CD4-positive, alpha-beta T cell treated with Interferon gamma for 1 hour (primary cell): ENCODE measurements around the gene FNDC3B.
"Not testable (repeated sequence)": the region's sequence is repeated elsewhere in the genome, so short reads cannot be mapped to it uniquely, and the experiment has no call there.

Experiments
- DNase-seq: peaks from one replicate; pipeline ENCODE4 v3.0.0-alpha.2; 2020

Gene FNDC3B

GRCh38 chr3:172222478-172223071 lies 183.2 kb downstream of the FNDC3B start:
- no peak for DNase-seq

DNA sequence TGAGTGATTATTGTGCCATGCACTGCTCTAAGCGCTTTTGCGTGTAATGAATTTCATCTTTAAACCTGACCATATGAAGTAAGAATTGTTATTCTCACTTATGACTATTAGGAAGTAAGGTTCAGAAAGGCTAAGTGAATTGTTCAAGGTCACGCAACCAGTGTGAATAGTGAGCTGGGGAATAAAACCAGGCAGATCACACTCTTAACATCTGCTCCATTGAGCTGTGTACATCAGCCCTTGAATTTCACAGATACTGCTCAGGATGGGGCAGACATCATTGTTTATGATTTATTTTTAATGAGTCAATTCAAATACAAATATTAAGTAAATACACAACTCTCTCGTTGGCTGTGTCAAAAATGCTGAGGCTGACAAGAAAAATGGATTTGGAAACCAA lies 184.5 kb downstream of the FNDC3B start:
- no peak for DNase-seq

GRCh38 chr3:172224560-172225214 lies 185.3 kb downstream of the FNDC3B start:
- no peak for DNase-seq

DNA sequence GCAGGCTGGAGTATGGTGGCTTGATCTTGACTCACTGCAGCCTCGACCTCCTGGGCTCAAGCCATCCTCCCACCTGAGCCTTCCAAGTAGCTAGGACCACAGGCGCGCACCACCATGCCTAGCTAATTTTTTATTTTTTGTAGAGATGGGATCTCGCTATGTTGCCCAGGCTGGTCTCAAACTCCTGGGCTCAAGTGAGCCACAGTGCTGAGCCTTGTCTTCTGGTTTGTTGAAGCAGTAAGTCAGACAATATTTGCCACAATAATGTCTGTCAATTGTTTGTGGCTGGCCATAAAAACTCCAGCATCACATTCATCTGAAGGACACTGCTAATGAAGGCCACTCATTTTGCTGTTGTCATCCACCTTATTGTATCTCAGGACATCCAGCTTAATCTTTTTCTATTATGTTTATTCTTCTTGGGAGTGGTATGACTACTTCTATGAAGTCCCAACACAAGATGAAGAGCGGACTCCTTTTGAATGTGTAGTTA lies 185.9 kb downstream of the FNDC3B start:
- no peak for DNase-seq

DNA sequence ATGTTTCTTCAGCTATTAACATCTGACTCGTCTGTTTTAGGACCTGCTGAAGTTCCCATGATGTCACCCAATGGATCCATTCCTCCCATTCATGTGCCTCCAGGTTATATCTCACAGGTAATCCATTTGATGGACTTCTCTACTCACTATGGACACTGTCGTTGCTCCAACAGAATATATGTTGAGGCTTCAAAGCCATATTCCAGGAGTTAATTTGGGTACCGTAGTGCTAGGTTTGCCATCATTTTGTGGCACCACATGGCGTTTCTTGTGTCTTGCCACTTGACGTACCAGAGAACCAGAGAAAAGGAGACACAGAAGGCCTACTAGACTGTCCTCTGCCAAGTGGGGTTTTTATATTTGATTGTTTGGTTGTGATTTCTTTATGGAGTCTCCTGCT lies 187.5 kb downstream of the FNDC3B start:
- DNase-seq = no peak

- DNase-seq = no peak
Measured at GRCh38 chr3:172227340-172228035, 188.1 kb downstream of the FNDC3B start.

- no peak for DNase-seq
Measured at GRCh38 chr3:172228036-172228415, 188.6 kb downstream of the FNDC3B start.

- DNase-seq = no peak
Measured at GRCh38 chr3:172229462-172229861, 190.1 kb downstream of the FNDC3B start.

DNA sequence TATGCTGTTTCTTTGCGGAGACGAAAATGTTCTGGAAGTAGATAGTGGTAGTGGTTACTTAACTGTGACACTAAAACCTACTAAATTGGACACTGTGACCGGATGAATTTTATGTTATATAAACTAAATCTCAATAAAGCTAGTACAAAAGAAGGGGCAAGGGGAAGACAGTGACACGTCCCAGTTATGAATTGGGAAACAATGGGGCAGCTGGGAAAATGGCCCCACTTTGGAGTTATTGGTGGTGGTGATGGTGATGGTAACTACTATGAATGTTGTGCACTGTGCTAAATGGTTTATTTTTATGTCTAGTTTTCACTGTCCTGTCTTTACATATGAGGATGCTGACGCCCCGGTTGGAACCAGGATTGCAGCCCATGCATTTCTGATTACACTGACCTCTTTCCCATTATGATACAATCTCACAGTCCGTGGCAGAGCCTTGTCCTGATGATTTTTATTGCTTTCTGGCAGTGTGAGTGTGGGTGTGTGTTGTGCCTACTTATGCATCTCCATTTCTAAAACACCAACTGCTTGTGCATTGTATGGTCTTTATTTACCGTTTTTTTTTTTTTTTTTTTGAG lies 192.0 kb downstream of the FNDC3B start:
- DNase-seq = no peak

DNA sequence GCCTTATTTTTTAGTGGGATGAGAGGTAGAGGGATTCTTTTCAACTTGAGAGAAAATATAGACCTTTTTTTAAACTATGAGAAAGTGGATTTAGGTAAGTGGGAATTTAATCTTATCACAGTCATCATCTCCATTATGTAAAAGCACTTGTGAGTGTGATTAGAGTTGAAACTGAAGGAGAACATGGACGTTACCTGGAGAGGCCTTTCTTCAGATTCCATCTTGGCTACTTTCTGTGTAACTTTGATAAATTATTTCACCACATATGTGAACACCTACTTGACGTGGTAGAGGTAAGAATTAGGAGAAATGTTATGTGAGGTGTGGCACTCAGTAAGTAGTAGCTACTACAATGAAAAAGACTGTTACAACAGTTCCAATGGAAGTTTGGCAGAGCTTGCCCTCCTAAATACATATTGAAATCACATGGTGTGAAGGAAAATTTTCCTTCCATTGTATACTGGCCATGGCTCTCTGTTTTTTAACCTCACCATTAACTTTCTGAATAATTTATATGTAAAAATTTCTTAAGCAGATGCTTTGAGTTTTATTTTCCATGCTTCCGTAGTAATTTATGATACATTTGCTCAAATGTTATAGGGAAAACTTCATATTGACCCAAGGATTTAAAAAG lies 193.3 kb downstream of the FNDC3B start:
- DNase-seq = no peak

DNA sequence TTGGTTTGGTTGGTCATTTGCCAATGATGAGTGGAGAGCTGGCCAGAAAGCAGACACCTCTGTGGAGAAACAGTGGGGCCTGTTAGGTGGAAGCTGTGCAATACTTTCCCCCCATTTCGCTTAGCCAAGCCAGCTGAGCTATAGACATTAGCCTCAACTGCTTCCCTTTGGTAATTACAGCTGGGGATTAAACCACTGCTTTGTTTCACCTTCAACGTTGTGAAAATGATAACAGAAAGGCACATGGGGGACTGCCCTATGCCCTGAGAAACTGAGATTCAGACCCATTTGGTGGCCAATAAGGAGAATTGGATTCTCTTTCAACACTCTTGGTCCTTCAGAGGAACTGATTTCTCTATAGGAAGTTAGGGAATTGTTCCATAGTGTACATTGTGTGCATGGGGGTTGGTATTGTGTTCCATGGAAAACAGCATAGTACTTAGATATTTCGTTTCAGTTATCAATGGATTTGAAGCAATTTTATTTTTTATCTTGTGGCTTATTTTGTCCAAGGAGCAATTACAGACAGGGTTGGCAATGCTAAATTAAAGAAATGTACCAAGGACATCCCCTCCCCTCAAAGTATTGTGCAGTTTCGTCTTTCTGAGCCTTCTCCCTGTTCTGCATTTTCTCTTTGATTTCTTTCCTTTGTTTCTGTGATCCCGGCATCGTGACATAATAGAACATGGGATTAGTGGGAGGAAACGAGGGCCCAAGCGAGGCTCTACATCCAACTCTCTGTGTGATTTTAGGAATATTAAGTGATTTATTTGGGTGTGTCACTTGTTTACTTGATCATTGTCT lies 194.3 kb downstream of the FNDC3B start:
- no peak for DNase-seq

- no peak for DNase-seq
Measured at GRCh38 chr3:172235698-172236097, 196.3 kb downstream of the FNDC3B start.

- DNase-seq = no peak
Measured at GRCh38 chr3:172236771-172237742, 197.7 kb downstream of the FNDC3B start.

DNA sequence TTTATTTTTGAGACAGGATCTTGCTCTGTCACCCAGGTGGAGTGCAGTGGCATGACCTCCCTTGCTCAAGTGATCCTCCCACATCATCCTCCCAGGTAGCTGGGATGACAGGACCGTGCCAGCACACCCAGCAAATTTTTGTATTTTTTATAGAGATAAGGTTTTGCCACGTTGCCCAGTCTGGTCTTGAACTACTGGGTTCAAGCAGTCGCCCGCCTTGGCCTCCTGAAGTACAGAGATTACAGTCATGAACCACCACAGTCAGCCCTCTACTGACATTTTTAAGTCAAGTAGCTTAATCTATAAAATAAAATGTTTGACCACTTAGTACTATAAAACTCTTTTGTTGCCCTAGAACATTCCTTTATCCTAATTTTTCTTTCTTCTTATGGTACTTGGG lies 198.8 kb downstream of the FNDC3B start:
- DNase-seq = no peak

GRCh38 chr3:172239218-172239790 lies 199.9 kb downstream of the FNDC3B start:
- DNase-seq = no peak

DNA sequence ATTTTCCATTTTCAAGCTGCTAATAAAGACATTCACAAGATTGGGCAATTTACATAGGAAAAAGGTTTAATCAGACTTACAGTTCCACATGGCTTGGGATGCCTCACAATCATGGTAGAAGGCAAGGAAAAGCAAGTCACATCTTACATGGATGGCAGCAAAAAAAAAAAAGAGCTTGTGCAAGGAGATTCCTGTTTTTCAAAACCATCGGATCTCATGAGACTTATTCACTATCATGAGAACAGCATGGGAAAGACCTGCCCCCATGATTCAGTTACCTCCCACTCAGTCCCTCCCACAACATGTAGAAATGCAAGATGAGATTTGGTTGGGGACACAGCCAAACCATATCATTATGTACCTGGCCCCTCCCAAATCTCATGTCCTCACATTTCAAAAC lies 202.0 kb downstream of the FNDC3B start:
- no peak for DNase-seq

DNA sequence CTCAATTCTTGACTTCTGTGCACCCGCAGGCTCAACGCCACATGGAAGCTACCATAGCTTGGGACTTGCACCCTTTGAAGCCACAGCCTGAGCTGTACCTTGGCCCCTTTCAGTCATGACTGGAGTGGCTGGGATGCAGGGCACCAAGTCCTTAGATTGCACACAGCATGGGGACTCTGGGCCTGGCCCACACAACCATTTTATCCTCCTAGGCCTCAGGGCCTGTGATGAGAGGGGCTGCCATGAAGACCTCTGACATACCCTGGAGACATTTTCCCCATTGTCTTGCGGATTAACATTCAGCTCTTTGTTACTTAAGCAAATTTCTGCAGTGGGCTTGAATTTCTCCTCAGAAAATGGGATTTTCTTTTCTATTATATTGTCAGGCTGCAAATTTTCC lies 203.1 kb downstream of the FNDC3B start:
- not testable (repeated sequence) for DNase-seq

GRCh38 chr3:172243376-172243775 lies 204.0 kb downstream of the FNDC3B start:
- DNase-seq = not testable (repeated sequence)

DNA sequence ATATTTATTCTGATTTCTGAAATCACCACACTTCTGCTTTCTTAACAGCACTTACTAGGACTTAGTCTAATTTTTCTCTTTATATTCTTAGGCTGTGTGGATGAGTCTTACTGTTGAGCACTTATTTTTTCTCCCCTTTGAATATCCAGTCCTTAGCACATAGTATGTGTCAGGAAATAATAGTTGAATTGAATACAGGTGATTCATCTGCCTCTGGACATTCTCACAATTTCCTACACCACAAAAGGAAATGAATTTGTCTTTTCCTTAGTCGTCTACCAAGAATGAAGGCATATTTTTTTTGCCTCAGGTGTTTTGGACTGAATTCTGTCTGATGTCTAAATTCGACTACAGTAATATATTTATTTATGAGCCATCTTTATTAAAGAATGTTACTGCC lies 204.6 kb downstream of the FNDC3B start:
- DNase-seq = no peak

- no peak for DNase-seq
Measured at GRCh38 chr3:172245241-172245640, 205.9 kb downstream of the FNDC3B start.
